ENCODE results near the gene RNU2-1. TPM values are rescaled to one million over a fixed set of nuclear protein-coding genes. Genes with fewer than 3 reads are reported as not detected.

Gene RNU2-1
- total and polyA plus RNA-seq, 2 of the 13 experiments (the other 11 are each of a cell fraction or from before 2014, with no cell fraction given), result not detected

DNA sequence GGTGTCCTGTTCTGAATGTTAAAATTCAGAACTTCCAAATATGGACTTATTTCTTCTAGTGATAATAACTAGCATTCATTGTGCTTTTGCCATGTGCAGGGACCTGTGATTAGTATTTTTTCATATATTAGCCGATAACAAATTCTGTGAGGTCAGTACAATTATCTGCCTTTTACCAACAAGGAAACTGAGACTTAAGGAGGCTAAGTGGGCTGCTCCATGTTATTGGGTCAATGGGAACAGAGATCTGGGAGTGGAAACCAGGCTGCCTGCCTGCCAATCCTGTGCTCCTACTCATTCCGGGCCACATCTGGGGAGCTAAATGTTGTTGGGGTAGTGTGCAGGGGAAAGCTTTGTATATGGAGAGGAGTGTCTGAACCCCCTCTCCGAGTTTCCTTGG, 18.4 kb downstream of the RNU2-1 start (continued):
- TF ChIP-seq ZEB1 (IDR thresholded peaks at IDR 0.05; ENCODE audit: insufficient replicate concordance, low read depth), result no peak
- no peak for TF ChIP-seq ZNF589 (CRISPR knock-in tag; conservative IDR thresholded peaks at IDR 0.05)

DNA sequence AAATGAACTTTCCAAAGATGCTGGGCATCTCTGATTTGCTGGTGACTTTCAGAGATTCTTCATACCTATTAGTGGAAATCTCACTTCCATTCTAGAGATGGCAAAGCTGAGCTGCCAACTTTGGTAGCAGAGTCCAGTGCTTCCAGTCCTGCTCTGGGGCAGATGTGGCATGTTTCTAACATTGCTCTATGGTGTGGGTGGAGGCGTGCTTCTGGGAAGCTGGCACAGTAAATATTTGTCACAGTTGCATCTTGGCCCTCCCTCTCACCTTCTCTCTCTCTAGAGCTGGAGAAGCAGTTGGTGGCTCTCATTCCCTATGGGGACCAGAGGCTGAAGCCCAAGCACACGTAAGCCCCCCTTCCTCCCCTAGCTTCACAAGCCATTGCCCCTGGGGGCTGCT, 20.2 kb downstream of the RNU2-1 start:
- Histone ChIP-seq H4K20me1 (ENCODE audit: insufficient read depth, low read length) (no peaks in the 10 kb centered on the region), H3K4me1 (ENCODE audit: insufficient read depth, low read length) (peaks cover 80% of the 10 kb centered on the region), H2AFZ (ENCODE audit: low read length) (no peak overlapping the region), H3K36me3 (replicated peaks in 1 of 2; ENCODE audit: control insufficient read depth in 1 of 2, insufficient read depth in 2 of 2, low read length in 2 of 2) (peaks cover 7 to 41% of the 10 kb centered on the region in 2 experiments; a peak in 4 of 5 replicates), H3K27ac (ENCODE audit: extremely low read length, insufficient read depth, low read length) (peak overlapping the region; percentile 80), H3K4me3 (replicated peaks in 1 of 3; ENCODE audit: insufficient read depth in 1 of 3, low read depth in 2 of 3, low read length in 3 of 3) (peak overlapping the region in 2 of 3 experiments; percentile 77 to 98; a peak in 2 of 6 replicates), H3K9ac (ENCODE audit: insufficient read depth, low read depth, low read length) (peak overlapping the region; percentile 96; the same call in 1 of the 2 replicates), H3K4me2 (ENCODE audit: low read depth, low read length) (peak overlapping the region; percentile 98), H3K9me3 (ENCODE audit: low read length) (no peaks in the 10 kb centered on the region), H3K27me3 (ENCODE audit: control insufficient read depth in 1 of 2, insufficient read depth in 2 of 2, low read length in 2 of 2) (no peaks in the 10 kb centered on the region; a peak in 1 of 5 replicates), H3K79me2 (ENCODE audit: insufficient read depth, low read length) (peaks cover 27% of the 10 kb centered on the region)
- POLR2A ChIA-PET, result interaction anchor here (1.0 to 7.6 kb wide), 12 partner anchors 10 to 215 kb away, joined by 3 to 93 read pairs (median 10); partner anchors contain the start of genes IFI35, NBR1 and RPL27
- no peak for DNase-seq (ENCODE audit: low spot score)
- WGBS (ENCODE audit: low lambda C conversion rate), result 98% methylated on average over 2 of the region's 2 CpGs
- no peak for FAIRE-seq
- intact Hi-C loops (cut with micrococcal nuclease; ENCODE audit: unreplicated experiment), result loop anchor here (5.0 kb wide), 1 partner anchor 191 kb away; the partner anchor contains the start of gene VAT1
- CTCF ChIA-PET (ENCODE audit: low intra/inter-chr PET ratio, low total read pairs), result no interaction called here
- no peak for ATAC-seq
- in situ Hi-C loops (cut with HindIII; ENCODE audit: extremely low pct_ligation_motif_present, low pct_unique_long_range_greater_than_20kb), result no loop called here
- TF ChIP-seq HIC2 (CRISPR knock-in tag; IDR thresholded peaks at IDR 0.05; ENCODE audit: low read depth), result peak; percentile 42; the same call in 1 of the 2 replicates
- no peak for TF ChIP-seq NRL (CRISPR knock-in tag; IDR thresholded peaks at IDR 0.05; ENCODE audit: borderline replicate concordance)
- no peak for TF ChIP-seq ZNF878 (CRISPR knock-in tag; IDR thresholded peaks at IDR 0.05)
- 0 out of 2 replicates have a peak, but pooled peaks have one; percentile 2 for TF ChIP-seq RXRB (CRISPR knock-in tag; IDR thresholded peaks at IDR 0.05; ENCODE audit: borderline replicate concordance)
- no peak for TF ChIP-seq FOXJ3 (CRISPR knock-in tag; IDR thresholded peaks at IDR 0.05; ENCODE audit: borderline replicate concordance)
- peak; percentile 12 for TF ChIP-seq TEAD3 (CRISPR knock-in tag; optimal IDR thresholded peaks at IDR 0.05; ENCODE audit: borderline replicate concordance)
- 0 out of 2 replicates have a peak, but pooled peaks have one; percentile 10 for TF ChIP-seq SAP130 (CRISPR knock-in tag; IDR thresholded peaks at IDR 0.05; ENCODE audit: low read depth)
- 0 out of 2 replicates have a peak, but pooled peaks have one; percentile 22 for TF ChIP-seq ZNF572 (CRISPR knock-in tag; IDR thresholded peaks at IDR 0.05)
- no TSS peak for BruUV-seq (replicated peaks)
